ENCODE measurements around the gene ATP11A.

GRCh38 chr13:112803422-112803821 lies 113.6 kb downstream of the ATP11A start:
- TF ChIP-seq POLR2A (IDR thresholded peaks at IDR 0.05) (no peak), CTCF (IDR thresholded peaks at IDR 0.05) (no peak), POLR2AphosphoS5 (IDR thresholded peaks at IDR 0.05) (no peak)
